Epithelial cell of prostate (primary cell): ENCODE results near the gene PPP1R3E.
"Not testable (repeated sequence)": the region's sequence is repeated elsewhere in the genome, so short reads cannot be mapped to it uniquely, and the experiment has no call there.

Experiments used
- DNase-seq: peaks from one replicate; pipeline ENCODE4 v3.0.0-alpha.2; 2011; ENCODE audit warnings: low read depth, low spot score
- H3K27ac ChIP-seq: fragments of 450-650 bp; 2 replicates; pipeline ENCODE4 v1.5.1; 2017; ENCODE audit warnings: mild to moderate bottlenecking

Gene PPP1R3E, protein sequence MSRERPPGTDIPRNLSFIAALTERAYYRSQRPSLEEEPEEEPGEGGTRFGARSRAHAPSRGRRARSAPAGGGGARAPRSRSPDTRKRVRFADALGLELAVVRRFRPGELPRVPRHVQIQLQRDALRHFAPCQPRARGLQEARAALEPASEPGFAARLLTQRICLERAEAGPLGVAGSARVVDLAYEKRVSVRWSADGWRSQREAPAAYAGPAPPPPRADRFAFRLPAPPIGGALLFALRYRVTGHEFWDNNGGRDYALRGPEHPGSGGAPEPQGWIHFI

DNA sequence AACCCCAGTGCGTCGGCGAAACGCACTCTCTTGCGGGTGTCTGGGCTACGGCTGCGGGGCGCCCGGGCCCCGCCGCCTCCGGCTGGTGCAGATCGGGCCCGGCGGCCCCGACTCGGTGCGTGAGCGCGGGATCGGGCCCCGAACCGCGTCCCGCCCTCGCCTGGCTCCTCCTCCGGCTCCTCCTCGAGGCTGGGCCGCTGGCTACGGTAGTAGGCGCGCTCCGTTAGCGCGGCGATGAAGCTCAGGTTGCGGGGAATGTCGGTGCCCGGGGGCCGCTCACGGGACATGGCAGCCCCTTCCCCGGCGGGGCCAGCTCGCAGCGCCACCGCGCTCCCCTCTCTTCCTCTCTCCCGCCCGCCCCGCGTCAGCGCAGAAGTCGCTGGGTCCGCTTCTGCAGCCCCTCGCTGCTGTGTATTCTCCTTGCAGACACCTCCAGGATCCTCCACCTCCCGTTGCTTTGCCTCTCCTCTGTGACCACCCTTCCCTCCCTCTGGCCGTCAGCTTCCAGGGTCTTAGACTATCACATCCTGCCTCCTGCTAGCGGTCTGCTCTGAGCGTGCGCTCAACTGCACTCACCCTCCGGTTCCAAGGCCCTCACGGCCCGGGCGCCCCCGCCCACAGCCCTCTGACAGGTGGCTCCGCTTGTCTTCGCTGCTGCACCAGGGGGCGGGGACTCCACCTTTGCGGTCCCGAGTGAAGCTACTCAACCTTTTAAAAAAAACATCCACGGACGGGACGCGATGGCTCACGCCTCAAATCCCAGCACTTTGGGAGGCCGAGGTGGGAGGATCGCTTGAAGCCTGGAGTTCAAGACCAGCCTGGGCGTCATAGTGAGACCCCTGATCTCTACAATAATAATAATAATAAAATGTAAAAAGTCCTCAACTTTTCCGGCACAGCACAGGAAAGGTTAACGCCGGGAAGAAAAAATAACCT is at the start of gene PPP1R3E:
Gene PPP1R3E (minus strand): TSS at position 570 of the 936 bp plus-strand sequence. CDS start 283 bp downstream, at position 287.
- no peak for DNase-seq
- peak within 1 kb of the TSS; percentile 85 for H3K27ac ChIP-seq

- H3K27ac ChIP-seq: no peak overlapping the region
- DNase-seq: no peak
These were observed 49.2 kb upstream of the PPP1R3E start for GRCh38 chr14:23351681-23352505.

- no peak for DNase-seq
- H3K27ac ChIP-seq: no peak overlapping the region
These were observed 46.6 kb upstream of the PPP1R3E start for GRCh38 chr14:23349156-23349845.

GRCh38 chr14:23348297-23348655 is 45.6 kb upstream of the PPP1R3E start:
- H3K27ac ChIP-seq: no peak overlapping the region
- DNase-seq: no peak

DNA sequence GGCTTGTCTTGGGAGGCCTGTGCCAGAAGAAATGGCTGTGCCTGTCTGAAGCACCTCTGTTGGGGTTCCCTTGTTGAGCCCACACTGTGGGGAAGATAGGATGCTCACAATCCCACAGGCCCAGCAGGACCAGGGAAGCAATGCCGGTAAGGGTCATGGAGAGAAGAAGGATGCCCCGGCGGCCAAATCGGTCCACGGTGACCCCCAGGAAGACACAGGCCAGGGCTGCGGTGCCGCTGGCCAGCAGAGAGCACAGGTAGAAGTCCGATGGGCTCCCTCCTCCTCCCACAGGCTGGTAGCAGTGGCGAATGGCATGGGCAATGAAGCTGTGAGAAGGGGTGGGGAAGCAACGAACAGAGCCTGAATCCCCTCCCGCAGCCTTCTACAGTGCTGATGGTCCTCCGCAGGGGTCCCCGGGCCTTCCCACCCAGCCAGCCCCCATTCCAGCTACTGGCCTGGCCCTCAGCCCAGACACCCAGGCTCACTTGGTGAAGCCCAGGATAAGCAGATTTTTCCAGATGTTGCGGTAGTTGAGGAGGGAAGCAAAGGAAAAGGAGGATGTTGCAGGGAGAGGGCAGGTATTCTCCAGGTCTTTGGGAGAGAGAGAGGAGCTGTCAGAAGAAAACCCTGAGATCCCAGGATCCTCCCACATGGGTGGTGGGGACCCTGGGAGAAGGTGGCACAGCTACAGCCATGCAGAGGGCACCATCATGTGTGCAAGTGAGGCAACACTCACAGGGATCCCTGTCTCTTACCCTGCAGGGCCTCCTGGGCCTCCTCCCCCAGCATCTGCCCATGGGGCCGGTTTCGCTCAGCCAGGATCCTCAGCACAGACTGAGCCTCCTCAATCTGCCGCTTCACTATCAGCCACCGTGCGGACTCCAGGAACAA is 45.0 kb upstream of the PPP1R3E start:
- no peak for DNase-seq
- no peak overlapping the region for H3K27ac ChIP-seq

DNA sequence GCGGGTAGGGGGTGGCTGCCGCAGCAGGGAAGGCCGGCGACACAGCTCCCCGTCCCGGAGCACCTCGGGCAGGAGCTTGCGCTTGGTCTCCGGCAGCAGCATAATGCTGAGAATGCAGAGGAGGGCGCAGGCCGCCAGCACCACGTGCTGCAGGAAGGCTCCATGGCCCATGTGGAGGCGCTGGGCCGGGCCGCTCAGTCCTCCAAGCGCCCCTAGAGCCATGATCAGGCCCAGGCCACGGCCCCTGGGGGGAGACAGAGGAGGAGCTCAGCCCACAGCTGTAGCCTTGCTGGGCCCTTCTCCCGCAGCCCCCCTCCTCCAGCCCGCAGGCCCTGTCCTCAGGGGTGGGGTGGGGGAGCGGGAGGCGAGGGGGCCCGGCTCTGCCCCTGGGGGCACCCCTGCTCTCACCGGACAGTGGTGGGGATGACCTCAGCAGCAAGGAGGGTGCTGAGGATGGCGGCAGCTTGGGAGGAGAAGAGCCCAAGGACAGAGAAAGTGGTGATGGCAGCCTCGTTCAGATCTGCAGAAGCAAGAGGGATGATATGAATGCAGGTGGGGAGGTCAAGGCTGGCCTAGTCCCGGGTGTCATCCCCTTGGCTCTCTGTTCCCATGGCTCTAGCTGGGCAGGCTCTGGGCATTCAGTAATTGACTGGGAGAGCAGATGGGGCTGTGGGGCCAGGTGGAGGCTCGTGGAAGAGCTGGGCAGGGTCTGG is 44.2 kb upstream of the PPP1R3E start:
- no peak overlapping the region for H3K27ac ChIP-seq
- DNase-seq: no peak

DNA sequence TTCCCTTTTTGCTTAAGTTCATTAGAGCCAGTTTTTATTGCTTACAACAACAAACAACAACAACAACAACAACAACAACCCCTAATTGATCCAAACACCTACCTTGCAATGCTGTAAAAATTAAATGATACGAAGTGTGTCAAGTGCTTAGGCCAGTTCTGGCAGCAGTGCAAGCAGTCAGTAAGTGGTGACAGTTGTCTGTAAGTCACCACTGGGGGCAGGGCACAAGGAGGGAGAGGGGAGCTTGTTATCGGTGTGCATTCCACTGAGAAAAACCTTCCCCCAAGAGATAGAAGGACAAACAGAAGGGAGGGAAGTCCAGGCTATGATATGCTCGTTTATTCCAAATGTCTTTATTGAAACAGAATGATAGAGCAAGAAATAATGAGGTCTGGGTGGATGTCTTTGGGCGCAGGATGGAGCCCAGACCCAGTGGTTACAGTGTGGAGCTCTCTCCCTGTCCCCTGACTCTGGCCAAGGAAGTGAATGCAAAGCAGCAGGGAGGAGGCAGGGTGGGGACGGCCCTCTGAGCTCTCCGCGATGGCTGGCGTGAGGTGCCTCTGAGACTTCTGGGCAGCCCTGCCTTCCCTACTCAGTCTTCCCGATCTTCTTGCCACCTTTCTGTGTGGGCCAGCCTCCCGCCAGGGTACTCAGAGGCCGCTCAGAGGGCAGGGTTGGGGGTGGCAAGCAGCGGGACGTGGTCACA is 43.5 kb upstream of the PPP1R3E start:
- DNase-seq: no peak
- no peak overlapping the region for H3K27ac ChIP-seq

GRCh38 chr14:23344481-23344880 is 41.8 kb upstream of the PPP1R3E start:
- DNase-seq: no peak
- H3K27ac ChIP-seq: no peak overlapping the region

- DNase-seq: no peak
- no peak overlapping the region for H3K27ac ChIP-seq
These were observed 37.0 kb upstream of the PPP1R3E start for GRCh38 chr14:23339506-23340268.

DNA sequence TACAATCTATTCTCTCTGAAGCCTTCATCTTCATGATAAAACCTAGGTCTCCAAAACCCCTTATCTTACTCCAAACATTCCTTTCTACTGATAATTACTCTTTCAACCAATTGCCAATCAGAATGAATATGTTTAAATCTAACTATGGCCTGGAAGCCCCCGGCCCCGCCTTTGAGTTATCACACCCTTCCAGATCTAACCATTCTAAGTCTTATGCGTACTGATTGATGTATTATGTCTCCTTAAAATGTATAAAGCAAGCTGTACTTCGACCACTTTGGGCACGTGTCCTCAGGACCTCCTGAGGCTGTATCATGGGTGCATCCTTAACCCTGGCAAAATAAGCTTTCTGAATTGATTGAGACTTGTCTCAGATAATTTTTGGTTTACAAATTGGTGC is 33.0 kb upstream of the PPP1R3E start:
- DNase-seq: no peak
- H3K27ac ChIP-seq: no peak overlapping the region

- H3K27ac ChIP-seq: no peak overlapping the region
- DNase-seq: peak; percentile 10
These were observed 25.5 kb upstream of the PPP1R3E start for GRCh38 chr14:23327947-23328744.

DNA sequence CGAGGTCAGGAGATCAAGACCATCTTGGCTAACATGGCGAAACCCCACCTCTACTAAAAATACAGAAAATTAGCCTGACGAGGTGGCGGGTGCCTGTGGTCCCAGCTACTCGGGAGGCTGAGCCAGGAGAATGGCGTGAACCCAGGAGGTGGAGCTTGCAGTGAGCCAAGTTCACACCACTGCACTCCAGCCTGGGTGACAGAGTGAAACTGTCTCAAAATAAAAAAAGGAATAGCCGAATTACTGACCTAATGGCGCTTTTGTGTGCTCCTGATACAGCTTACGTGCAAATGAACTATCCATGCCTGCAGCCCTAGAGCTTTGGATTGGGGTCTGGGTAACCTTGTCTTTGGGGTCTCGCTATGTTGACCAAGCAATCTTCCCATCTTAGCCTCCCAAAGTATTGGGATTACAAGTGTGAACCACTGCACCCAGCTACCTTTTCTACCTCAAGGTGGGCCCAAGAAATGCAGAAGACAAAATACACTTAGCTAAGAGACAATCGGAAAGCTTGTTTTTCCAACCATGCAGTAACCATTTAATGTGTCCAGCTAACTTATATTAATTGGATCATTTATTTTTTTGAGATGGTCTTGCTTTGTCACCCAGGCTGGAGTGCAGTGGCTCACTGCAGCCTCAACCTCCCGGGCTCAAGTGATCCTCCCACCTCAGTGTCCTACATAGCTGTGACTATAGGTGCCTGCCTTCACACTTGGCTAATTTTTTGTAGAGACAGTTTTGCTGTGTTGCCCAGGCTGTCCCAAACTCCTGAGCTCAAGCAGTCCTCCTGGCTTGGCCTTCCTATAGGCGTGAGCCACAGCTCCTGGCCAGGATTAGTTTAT is 24.1 kb upstream of the PPP1R3E start:
- no peak for DNase-seq
- H3K27ac ChIP-seq: no peak overlapping the region

DNA sequence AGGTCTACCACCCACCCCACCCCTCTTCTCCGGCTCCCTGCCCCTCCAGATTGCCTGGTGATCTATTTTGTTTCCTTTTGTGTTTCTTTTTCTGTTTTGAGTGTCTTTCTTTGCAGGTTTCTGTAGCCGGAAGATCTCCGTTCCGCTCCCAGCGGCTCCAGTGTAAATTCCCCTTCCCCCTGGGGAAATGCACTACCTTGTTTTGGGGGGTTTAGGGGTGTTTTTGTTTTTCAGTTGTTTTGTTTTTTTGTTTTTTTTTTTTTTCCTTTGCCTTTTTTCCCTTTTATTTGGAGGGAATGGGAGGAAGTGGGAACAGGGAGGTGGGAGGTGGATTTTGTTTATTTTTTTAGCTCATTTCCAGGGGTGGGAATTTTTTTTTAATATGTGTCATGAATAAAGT is 23.1 kb upstream of the PPP1R3E start:
- not testable (repeated sequence) for DNase-seq, H3K27ac ChIP-seq

DNA sequence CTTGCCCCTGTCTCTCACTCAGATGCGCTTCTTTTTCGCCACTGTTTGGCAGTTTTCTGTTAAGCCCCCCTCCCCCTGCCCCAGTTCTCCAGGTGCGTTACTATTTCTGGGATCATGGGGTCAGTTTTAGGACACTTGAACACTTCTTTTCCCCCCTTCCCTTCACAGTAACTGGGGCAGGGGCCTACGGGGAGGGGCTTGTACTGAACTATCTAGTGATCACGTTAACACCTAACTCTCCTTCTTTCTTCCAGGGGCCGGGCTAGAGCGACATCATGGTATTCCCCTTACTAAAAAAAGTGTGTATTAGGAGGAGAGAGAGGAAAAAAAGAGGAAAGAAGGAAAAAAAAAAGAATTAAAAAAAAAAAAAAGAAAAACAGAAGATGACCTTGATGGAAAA is 22.3 kb upstream of the PPP1R3E start:
- H3K27ac ChIP-seq: no peak overlapping the region
- no peak for DNase-seq

GRCh38 chr14:23324455-23324846 is 21.8 kb upstream of the PPP1R3E start:
- DNase-seq: no peak
- no peak overlapping the region for H3K27ac ChIP-seq
